ENCODE measurements around the gene TGFBR2. TPM values are rescaled to one million over a fixed set of nuclear protein-coding genes. Genes with fewer than 3 reads are reported as not detected.

TGFBR2 gene
- total and polyA plus RNA-seq, 2 experiments from 2014 or later = 42.2 to 52.8 TPM

- Histone ChIP-seq H3K4me1 (ENCODE audit: insufficient read depth) (peaks cover 26% of the 10 kb centered on the region), H3K27ac (no peak overlapping the region), H3K9me3 (ENCODE audit: low read depth) (no peaks in the 10 kb centered on the region), H3K9me2 (replicated peaks; ENCODE audit: insufficient read depth) (no peaks in the 10 kb centered on the region), H3K4me3 (no peak overlapping the region), H3K4me2 (no peak overlapping the region), H3K79me2 (peaks cover 9% of the 10 kb centered on the region), H2AFZ (no peak overlapping the region), H3K36me3 (replicated peaks; ENCODE audit: insufficient read depth, low read depth) (no peaks in the 10 kb centered on the region), H4K20me1 (ENCODE audit: insufficient read depth, poor library complexity, severe bottlenecking) (no peaks in the 10 kb centered on the region), H3K27me3 (no peaks in the 10 kb centered on the region)
- WGBS (ENCODE audit: low lambda C conversion rate, missing lambda C conversion rate) = 93% methylated on average over 2 of the region's 2 CpGs
- DNase-seq (ENCODE audit: low spot score) = no peak
- TF ChIP-seq CTCF (IDR thresholded peaks at IDR 0.05; ENCODE audit: poor library complexity) (no peak), EZH2 (IDR thresholded peaks at IDR 0.05; ENCODE audit: borderline replicate concordance) (no peak), EZH2phosphoT487 (IDR thresholded peaks at IDR 0.05; ENCODE audit: low read depth, severe bottlenecking, unreplicated experiment) (no peak)
These were observed 78.9 kb downstream of the TGFBR2 start for GRCh38 chr3:30685267-30685667.

GRCh38 chr3:30686176-30686575 lies 79.8 kb downstream of the TGFBR2 start:
- Histone ChIP-seq H2AFZ (no peak overlapping the region), H3K36me3 (replicated peaks; ENCODE audit: insufficient read depth, low read depth) (no peaks in the 10 kb centered on the region), H3K4me1 (ENCODE audit: insufficient read depth) (peaks cover 21% of the 10 kb centered on the region), H4K20me1 (ENCODE audit: insufficient read depth, poor library complexity, severe bottlenecking) (no peaks in the 10 kb centered on the region), H3K4me3 (no peak overlapping the region), H3K9me3 (ENCODE audit: low read depth) (no peaks in the 10 kb centered on the region), H3K27ac (no peak overlapping the region), H3K27me3 (no peaks in the 10 kb centered on the region), H3K9me2 (replicated peaks; ENCODE audit: insufficient read depth) (no peaks in the 10 kb centered on the region), H3K4me2 (no peak overlapping the region), H3K79me2 (peaks cover 9% of the 10 kb centered on the region)
- DNase-seq (ENCODE audit: low spot score) = no peak
- 95% methylated on average over 2 of the region's 2 CpGs for WGBS (ENCODE audit: low lambda C conversion rate, missing lambda C conversion rate)
- no peak for TF ChIP-seq EZH2phosphoT487 (IDR thresholded peaks at IDR 0.05; ENCODE audit: low read depth, severe bottlenecking, unreplicated experiment)
- no peak for TF ChIP-seq CTCF (IDR thresholded peaks at IDR 0.05; ENCODE audit: poor library complexity)
- TF ChIP-seq EZH2 (IDR thresholded peaks at IDR 0.05; ENCODE audit: borderline replicate concordance) = no peak

GRCh38 chr3:30686799-30687198 lies 80.4 kb downstream of the TGFBR2 start:
- Histone ChIP-seq H4K20me1 (ENCODE audit: insufficient read depth, poor library complexity, severe bottlenecking) (no peaks in the 10 kb centered on the region), H3K79me2 (peaks cover 9% of the 10 kb centered on the region), H2AFZ (no peak overlapping the region), H3K27ac (no peak overlapping the region), H3K9me3 (ENCODE audit: low read depth) (no peaks in the 10 kb centered on the region), H3K9me2 (replicated peaks; ENCODE audit: insufficient read depth) (no peaks in the 10 kb centered on the region), H3K27me3 (no peaks in the 10 kb centered on the region), H3K36me3 (replicated peaks; ENCODE audit: insufficient read depth, low read depth) (no peaks in the 10 kb centered on the region), H3K4me2 (no peak overlapping the region), H3K4me1 (ENCODE audit: insufficient read depth) (peaks cover 21% of the 10 kb centered on the region), H3K4me3 (no peak overlapping the region)
- WGBS (ENCODE audit: low lambda C conversion rate, missing lambda C conversion rate) = 54% methylated on average over 2 of the region's 2 CpGs
- TF ChIP-seq EZH2 (IDR thresholded peaks at IDR 0.05; ENCODE audit: borderline replicate concordance) (no peak), EZH2phosphoT487 (IDR thresholded peaks at IDR 0.05; ENCODE audit: low read depth, severe bottlenecking, unreplicated experiment) (no peak), CTCF (IDR thresholded peaks at IDR 0.05; ENCODE audit: poor library complexity) (no peak)
- no peak for DNase-seq (ENCODE audit: low spot score)
